ENCODE results near the gene MPST.

The MPST gene

GRCh38 chr22:37052386-37053309, 33.1 kb downstream of the MPST start:
- H2BK15ac ChIP-seq (ENCODE audit: low read length), result peak overlapping the region; percentile 30
- whole genome bisulfite sequencing, 2 donors (ENCODE audit: extremely low coverage in 2 of 2, insufficient read length in 2 of 2, insufficient replicate concordance in 1 of 2), result no CpG with 5 or more reads among the region's 25 CpGs
- H3K4ac ChIP-seq (ENCODE audit: low read length), result no peak overlapping the region
- no peak overlapping the region for H4K8ac ChIP-seq (ENCODE audit: low read depth, low read length)
- peaks cover 0 to 4% (median 0%) of the 10 kb centered on the region in 3 experiments for H3K27me3 ChIP-seq (ENCODE audit: control insufficient read depth in 3 of 3, insufficient read depth in 3 of 3, low read depth in 1 of 3, low read length in 3 of 3)
- peak overlapping the region; percentile 97 for H2AFZ ChIP-seq (ENCODE audit: low read length)
- H3K9me3 ChIP-seq (replicated peaks in 1 of 2; ENCODE audit: control insufficient read depth in 2 of 2, insufficient read depth in 1 of 2, low read depth in 1 of 2, low read length in 2 of 2), result peaks cover 0 to 2% of the 10 kb centered on the region in 2 donors
- H2AK5ac ChIP-seq (ENCODE audit: low read depth, low read length), result no peak overlapping the region
- H3K14ac ChIP-seq (ENCODE audit: low read length), result peak overlapping the region; percentile 32
- peak overlapping the region; percentile 90 for H3K9ac ChIP-seq (ENCODE audit: low read depth, low read length, poor library complexity)
- peaks cover 6% of the 10 kb centered on the region in 2 donors for H3K4me1 ChIP-seq (ENCODE audit: control insufficient read depth in 2 of 2, insufficient read depth in 1 of 2, low read depth in 1 of 2, low read length in 2 of 2)
- H2BK5ac ChIP-seq (ENCODE audit: low read length), result no peak overlapping the region
- H3K4me3 ChIP-seq (ENCODE audit: low read length in 2 of 2), result peak overlapping the region; percentile 83 to 98
- peak overlapping the region; percentile 63 for H3K18ac ChIP-seq (ENCODE audit: low read length)
- no peaks in the 10 kb centered on the region for H3K79me1 ChIP-seq (ENCODE audit: low read depth, low read length)
- H2BK12ac ChIP-seq (ENCODE audit: low read length), result peak overlapping the region; percentile 10
- H2BK120ac ChIP-seq (ENCODE audit: low read depth, low read length), result no peak overlapping the region
- H3K36me3 ChIP-seq (replicated peaks in 1 of 2; ENCODE audit: control insufficient read depth in 2 of 2, insufficient read depth in 2 of 2, low read length in 2 of 2), result peaks cover 18 to 50% of the 10 kb centered on the region in 2 donors
- H3K4me2 ChIP-seq (ENCODE audit: insufficient read depth, low read length, poor library complexity, severe bottlenecking), result peak overlapping the region; percentile 78
- DNase-seq (ENCODE audit: low spot score), result no peak
- no peak overlapping the region for H3K27ac ChIP-seq (replicated peaks; ENCODE audit: low read length)
- peak overlapping the region; percentile 32 for H3K23ac ChIP-seq (ENCODE audit: low read depth, low read length, poor library complexity)
- no peak overlapping the region for H4K91ac ChIP-seq (ENCODE audit: low read depth, low read length, poor library complexity)

- Histone ChIP-seq H4K8ac (ENCODE audit: low read depth, low read length) (no peak overlapping the region), H3K4me2 (ENCODE audit: insufficient read depth, low read length, poor library complexity, severe bottlenecking) (no peak overlapping the region), H3K79me1 (ENCODE audit: low read depth, low read length) (no peaks in the 10 kb centered on the region), H3K4ac (ENCODE audit: low read length) (no peak overlapping the region), H3K23ac (ENCODE audit: low read depth, low read length, poor library complexity) (no peak overlapping the region), H2BK120ac (ENCODE audit: low read depth, low read length) (no peak overlapping the region), H2BK5ac (ENCODE audit: low read length) (no peak overlapping the region), H3K14ac (ENCODE audit: low read length) (no peak overlapping the region), H4K91ac (ENCODE audit: low read depth, low read length, poor library complexity) (no peak overlapping the region), H3K36me3 (replicated peaks in 1 of 2; ENCODE audit: control insufficient read depth in 2 of 2, insufficient read depth in 2 of 2, low read length in 2 of 2) (peaks cover 23 to 58% of the 10 kb centered on the region in 2 donors), H3K27ac (replicated peaks; ENCODE audit: low read length) (no peak overlapping the region), H3K9ac (ENCODE audit: low read depth, low read length, poor library complexity) (no peak overlapping the region), H3K18ac (ENCODE audit: low read length) (no peak overlapping the region), H2BK12ac (ENCODE audit: low read length) (no peak overlapping the region), H3K4me1 (ENCODE audit: control insufficient read depth in 2 of 2, insufficient read depth in 1 of 2, low read depth in 1 of 2, low read length in 2 of 2) (peaks cover 6% of the 10 kb centered on the region in 2 donors), H3K9me3 (replicated peaks in 1 of 2; ENCODE audit: control insufficient read depth in 2 of 2, insufficient read depth in 1 of 2, low read depth in 1 of 2, low read length in 2 of 2) (peaks cover 0 to 2% of the 10 kb centered on the region in 2 donors), H2AK5ac (ENCODE audit: low read depth, low read length) (no peak overlapping the region), H3K27me3 (ENCODE audit: control insufficient read depth in 3 of 3, insufficient read depth in 3 of 3, low read depth in 1 of 3, low read length in 3 of 3) (peaks cover 0 to 4% (median 0%) of the 10 kb centered on the region in 3 experiments), H3K4me3 (ENCODE audit: low read length in 2 of 2) (no peak overlapping the region), H2AFZ (ENCODE audit: low read length) (no peak overlapping the region), H2BK15ac (ENCODE audit: low read length) (no peak overlapping the region)
- no peak for DNase-seq (ENCODE audit: low spot score)
- no CpG with 5 or more reads among the region's 16 CpGs for WGBS, 2 donors (ENCODE audit: extremely low coverage in 2 of 2, insufficient read length in 2 of 2, insufficient replicate concordance in 1 of 2)
These were observed 33.9 kb downstream of the MPST start for GRCh38 chr22:37053310-37054055.

- Histone ChIP-seq H3K4me1 (ENCODE audit: control insufficient read depth in 2 of 2, insufficient read depth in 1 of 2, low read depth in 1 of 2, low read length in 2 of 2) (peaks cover 6% of the 10 kb centered on the region in 2 donors), H4K8ac (ENCODE audit: low read depth, low read length) (no peak overlapping the region), H2AFZ (ENCODE audit: low read length) (no peak overlapping the region), H4K91ac (ENCODE audit: low read depth, low read length, poor library complexity) (no peak overlapping the region), H3K23ac (ENCODE audit: low read depth, low read length, poor library complexity) (no peak overlapping the region), H3K14ac (ENCODE audit: low read length) (no peak overlapping the region), H2BK5ac (ENCODE audit: low read length) (no peak overlapping the region), H2BK120ac (ENCODE audit: low read depth, low read length) (no peak overlapping the region), H3K27ac (replicated peaks; ENCODE audit: low read length) (no peak overlapping the region), H3K9ac (ENCODE audit: low read depth, low read length, poor library complexity) (peak overlapping the region; percentile 10), H3K4me2 (ENCODE audit: insufficient read depth, low read length, poor library complexity, severe bottlenecking) (no peak overlapping the region), H3K4me3 (ENCODE audit: low read length in 2 of 2) (no peak overlapping the region), H3K4ac (ENCODE audit: low read length) (no peak overlapping the region), H3K79me1 (ENCODE audit: low read depth, low read length) (no peaks in the 10 kb centered on the region), H3K36me3 (replicated peaks in 1 of 2; ENCODE audit: control insufficient read depth in 2 of 2, insufficient read depth in 2 of 2, low read length in 2 of 2) (peaks cover 25 to 64% of the 10 kb centered on the region in 2 donors), H3K27me3 (ENCODE audit: control insufficient read depth in 3 of 3, insufficient read depth in 3 of 3, low read depth in 1 of 3, low read length in 3 of 3) (peaks cover 0 to 4% (median 0%) of the 10 kb centered on the region in 3 experiments), H3K9me3 (replicated peaks in 1 of 2; ENCODE audit: control insufficient read depth in 2 of 2, insufficient read depth in 1 of 2, low read depth in 1 of 2, low read length in 2 of 2) (peaks cover 0 to 2% of the 10 kb centered on the region in 2 donors), H2BK12ac (ENCODE audit: low read length) (no peak overlapping the region), H3K18ac (ENCODE audit: low read length) (no peak overlapping the region), H2AK5ac (ENCODE audit: low read depth, low read length) (no peak overlapping the region), H2BK15ac (ENCODE audit: low read length) (no peak overlapping the region)
- no CpG with 5 or more reads among the region's 8 CpGs for WGBS, 2 donors (ENCODE audit: extremely low coverage in 2 of 2, insufficient read length in 2 of 2, insufficient replicate concordance in 1 of 2)
- no peak for DNase-seq (ENCODE audit: low spot score)
These were observed 34.5 kb downstream of the MPST start for GRCh38 chr22:37054056-37054395.
